HG02759 (cell line): ENCODE results near the gene KCTD6.

ENCODE experiments used
- ATAC-seq: cut with Tn5 transposase; IDR thresholded peaks from one replicate; pipeline ENCODE4 v1.9.1; 2021; ENCODE audit warnings: mild to moderate bottlenecking, moderate library complexity; ENCODE audit not compliant: unreplicated experiment

The KCTD6 gene

DNA sequence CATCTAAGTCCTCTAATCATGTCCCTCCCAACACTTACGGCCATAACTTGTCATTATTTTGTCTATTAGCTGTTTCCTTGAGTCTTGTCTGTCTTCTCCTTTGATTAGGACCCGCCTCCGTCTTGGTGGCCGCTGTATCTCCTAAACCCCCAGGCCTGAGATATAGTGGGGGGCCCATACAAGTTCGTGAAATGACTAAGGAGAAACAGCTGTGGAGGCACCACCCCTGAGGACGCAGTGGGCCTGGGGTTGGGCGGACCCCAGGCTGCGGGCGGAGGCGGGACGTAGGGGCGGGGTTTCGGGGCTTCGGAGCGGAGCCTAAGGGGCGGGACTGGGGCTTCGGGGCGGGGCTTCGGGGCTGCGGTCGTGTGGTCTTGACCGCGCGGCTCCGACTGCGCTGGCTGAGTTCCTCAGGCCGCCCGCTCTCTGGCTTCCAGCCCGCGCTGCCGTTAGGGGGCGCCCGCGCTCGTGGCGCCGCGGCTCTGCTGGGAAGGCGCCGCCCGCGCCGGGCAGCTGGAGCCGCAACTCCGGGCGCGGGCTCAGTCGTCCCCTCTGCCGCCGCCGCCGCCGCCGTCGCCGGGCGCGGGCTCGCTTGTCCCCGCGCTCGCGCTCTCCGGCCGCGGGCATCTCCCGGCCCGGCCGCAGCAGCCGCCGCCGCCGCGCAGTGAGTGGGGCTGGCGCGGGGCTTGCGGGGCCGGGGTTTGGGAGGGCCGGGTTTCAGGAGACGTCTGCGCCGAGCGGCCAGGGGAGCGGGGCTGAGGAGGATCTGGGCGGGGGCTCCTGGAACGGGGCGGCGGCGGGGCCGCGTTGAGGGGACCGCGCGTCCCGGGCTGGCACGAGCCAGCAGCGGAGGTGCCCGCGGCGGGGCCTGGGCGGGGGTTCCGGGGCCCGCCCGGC is at the start of gene KCTD6:
Gene KCTD6, plus strand, starts transcription at position 591 of the 897 bp plus-strand sequence. CDS start 6,660 bp downstream, outside the sequence.
- peak; percentile 96 for ATAC-seq

DNA sequence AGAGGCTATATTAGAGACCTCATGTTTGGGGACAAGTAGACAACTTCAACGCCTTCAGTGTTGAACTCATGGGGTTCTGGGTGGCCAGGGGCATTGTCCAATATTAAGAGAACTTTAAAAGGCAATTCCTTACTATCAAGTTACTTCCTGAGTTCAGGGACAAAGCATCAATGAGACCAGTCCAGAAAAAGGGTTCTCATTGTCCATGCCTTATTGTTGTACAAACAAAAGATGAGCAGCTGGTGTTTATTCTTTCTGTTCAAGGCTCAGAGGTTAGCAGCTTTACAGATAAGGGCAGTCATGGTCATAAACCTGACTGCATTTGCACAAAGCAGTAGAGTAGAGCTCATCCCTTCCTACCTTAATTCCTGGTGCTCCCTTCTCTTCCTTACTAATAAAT is 39.7 kb upstream of the KCTD6 start:
- no peak for ATAC-seq

DNA sequence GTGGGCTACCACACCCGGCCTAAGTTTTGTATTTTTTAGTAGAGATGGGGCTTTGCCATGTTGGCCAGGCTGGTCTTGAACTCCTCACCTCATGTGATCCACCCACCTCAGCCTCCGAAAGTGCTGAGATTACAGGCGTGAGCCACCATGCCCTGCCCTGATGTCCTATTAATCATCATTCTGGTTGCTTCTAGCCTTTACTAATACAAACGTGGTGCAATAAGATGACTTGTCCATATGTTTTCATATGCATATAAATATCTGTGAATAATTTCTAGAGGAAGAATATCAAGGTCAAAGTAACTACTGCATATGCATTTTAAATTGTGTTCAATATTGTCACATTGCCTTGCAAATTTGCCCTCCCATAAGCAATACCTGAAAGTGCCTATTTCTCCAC is 32.7 kb upstream of the KCTD6 start:
- ATAC-seq = no peak

DNA sequence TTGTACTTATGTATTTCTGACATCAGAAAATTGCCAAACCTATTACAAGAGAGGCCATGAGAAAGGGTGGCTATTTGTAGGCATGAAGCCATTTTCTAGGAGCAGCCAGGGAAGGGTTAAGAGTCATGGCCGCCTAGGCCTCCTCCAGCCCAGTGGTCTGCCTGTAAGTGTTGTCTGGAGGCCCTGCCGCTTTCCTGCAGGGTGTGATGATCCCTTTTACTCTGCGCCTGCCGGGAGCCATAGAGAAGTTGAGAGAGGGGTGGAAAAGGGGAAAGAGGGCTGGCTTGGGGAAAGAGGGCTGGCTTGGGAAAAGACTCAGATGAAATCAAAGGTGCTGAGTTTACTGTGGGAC is 29.1 kb upstream of the KCTD6 start:
- ATAC-seq = no peak

DNA sequence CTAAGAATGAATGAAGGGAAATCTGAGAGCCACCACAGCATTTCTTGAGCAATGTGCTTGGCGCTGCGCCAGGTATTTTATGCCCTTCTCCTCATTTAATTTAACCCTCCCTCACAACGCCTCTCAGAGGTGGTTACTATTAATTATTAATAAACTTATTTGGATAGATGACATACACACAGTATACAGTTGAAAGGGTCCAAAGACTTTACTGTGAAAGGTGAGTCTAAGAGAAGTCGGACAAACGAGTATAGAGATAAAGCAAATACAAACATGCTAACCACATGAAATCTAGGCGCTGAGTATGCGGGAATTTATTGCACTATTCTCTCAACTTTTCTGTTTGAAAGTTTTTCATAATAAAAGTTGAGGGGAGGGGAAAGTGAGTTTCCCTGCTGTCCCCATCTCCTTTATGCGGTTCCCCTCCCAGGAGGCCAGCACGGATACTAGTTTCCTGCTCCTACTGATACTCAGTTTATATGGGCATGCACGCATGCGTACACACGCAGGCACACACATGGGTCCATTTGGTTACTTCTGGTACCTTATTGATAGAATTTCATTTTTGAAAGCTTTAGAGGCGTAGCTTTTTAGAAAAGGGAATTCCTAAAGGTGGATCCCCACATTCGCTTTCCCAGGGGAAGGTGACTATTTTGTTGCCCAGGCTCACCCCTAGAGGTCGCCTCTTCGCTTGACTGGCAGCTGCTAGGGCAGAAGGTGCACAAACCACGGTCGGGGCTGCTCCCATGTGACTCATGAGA is 28.5 kb upstream of the KCTD6 start:
- ATAC-seq = peak; percentile 87

DNA sequence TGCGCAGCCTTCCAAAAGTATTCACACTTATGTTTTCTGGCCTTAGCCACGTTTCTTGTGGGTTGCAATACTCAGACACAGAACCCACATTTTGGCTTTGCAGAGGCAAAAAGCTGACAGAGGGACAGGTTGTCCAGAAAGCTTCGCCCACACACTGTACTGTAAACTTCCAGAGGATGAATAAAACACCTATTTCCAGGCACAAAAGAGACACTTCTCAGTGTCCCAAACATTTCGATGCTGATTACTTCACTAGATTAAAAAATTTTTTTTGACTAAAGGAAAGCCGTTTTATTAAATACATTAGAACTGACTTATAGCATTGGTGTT is 28.0 kb upstream of the KCTD6 start:
- ATAC-seq = no peak

DNA sequence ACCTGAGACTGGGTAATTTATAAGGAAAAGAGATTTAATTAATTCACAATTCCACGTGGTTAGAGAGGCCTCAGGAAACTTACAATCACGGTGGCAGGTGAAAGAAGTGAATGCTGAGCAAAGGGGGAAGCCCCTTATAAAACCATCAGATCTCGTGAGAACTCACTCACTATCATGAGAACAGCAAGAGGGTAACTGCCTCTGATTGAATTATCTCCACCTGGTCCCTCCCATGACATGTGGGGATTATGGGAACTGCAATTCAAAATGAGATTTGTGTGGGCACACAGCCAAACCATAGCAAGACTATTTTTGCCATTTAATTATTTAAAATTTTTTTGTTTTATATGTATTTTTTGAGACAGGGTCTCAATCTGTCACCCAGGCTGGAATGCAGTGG is 27.0 kb upstream of the KCTD6 start:
- ATAC-seq = no peak

DNA sequence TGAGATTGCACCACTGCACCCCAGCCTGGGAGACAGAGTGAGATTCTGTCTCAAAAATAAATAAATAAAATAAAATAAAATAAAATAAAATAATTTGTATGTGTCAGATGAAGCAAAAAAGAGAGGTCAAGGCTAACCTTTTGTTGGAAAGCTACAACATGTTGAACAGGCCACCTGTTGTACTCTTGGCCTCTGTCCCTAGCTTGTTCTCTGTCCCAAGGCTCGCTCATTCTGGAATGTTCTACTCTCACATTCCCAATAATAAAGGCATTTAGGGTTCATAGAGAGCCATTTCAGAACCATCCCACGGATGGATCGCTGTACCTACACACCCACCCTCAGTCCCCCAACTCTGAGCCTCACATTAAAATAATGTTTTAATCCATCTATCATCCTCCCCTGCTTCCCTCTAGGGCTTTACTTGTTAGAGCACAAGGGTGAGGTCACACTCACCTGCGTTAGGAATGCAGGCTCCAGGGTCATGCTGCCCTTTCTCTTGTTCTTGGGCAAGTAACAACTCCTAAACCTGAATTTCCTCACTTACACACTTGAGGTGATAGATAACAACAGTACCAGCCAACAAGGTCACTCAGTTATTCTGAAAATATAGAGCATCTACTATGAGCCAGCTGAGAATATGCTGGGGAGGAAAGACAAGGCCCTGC is 24.9 kb upstream of the KCTD6 start:
- no peak for ATAC-seq

DNA sequence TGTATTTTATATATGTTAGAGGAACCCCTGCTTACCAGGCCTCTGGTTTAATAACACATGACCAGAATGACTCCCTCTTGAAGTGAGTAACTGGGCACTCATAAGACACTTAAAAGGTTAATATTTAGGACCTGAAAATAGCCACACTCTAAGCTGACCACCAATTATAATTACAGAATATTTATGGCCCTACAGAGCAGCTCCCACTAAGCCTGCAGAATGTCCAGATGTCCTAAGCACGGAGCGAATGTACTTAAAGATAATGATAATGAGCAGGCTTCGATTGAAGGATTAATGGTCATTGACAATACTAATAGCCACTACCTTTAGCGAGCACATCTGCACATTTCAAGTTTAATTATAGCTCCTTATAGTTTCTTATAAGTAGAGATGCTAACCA is 22.8 kb upstream of the KCTD6 start:
- no peak for ATAC-seq

DNA sequence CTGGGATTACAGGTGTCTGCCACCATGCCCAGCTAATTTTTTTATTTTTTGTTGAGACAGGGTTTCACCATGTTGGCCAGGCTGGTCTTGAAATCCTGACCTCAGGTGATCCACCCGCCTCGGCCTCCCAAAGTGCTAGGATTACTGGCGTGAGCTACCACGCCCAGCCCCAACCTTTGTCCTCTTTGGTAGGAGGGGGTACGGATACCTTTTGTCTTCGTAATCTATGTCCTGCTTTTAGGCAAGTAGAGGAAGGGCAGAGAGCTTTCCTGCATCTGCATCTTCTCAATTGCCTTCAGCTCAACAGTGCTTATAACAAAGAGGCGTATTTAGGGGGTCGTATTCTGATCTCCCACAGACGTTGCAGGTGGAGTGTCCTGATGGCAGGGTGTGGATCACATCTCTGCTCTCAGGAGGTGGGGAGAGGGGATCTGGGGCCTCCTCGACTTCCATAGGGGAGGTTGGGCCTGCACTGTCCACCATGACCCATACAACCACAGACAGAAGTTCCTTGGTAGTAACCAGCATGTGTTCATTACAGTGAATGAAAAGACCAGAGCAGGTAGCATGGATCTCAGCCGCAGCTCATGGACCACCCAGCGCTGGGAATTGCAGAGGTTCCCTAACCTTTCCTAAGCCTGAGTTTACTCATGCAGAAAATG is 21.4 kb upstream of the KCTD6 start:
- ATAC-seq = no peak

DNA sequence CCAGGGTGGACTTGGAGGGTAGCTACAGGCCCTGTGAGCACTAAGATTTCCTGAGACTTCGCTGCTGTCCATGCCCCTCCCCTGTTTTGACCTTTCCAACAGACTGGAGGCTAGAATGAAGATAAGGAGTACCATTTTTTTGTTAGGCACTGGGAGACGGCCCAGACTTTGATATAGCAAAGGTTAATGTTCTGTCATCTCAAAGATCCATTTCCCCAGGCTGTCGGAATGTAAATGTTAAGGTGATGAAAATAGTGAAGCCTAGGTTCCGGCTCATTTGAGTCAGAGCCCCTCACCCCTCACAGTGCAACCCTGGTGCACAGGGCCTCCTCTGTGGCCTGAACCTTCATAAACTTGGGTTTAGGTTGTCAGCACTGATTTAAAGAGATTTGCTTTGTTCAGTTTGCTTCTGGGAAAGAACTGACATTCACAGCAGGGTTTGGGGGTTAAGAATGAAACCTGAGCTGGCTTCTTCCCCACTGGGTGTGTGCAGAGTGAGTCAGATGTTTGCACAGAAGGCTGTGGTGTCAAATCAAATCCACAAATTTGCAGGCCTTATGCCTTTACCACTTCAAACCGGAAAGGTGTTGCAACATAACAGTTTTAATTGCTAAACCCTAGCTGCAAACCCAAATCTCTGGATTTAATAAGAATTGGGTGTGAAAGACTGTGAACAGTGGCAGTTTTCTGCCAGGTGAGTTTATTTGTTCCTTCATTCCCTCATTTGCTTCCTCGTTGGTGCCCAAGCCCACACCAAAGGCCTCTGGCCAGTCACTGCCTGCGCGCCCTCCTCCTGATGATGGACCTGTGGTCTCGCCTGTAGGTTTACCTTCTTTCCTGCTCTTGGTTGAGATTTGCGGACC is 20.6 kb upstream of the KCTD6 start:
- ATAC-seq = no peak

DNA sequence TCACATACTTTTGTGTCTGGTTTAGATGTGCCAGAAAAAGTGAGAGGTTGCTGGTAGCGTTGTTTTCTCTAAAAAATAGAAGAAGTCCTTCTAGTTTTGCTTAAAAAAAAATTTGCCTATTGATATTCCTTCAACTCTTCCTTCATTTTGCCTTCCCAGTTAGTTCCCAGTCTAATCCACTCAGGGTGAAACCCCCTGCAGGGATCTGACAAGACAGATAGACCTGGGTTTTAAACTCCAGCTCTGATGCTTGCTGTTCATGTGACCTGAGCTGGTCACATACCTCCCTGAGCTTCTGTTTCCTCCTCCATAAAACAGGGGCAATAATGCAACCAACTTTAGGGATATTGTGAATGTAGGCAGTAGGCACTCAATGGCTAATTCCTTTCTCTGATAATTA is 18.6 kb upstream of the KCTD6 start:
- ATAC-seq = no peak

DNA sequence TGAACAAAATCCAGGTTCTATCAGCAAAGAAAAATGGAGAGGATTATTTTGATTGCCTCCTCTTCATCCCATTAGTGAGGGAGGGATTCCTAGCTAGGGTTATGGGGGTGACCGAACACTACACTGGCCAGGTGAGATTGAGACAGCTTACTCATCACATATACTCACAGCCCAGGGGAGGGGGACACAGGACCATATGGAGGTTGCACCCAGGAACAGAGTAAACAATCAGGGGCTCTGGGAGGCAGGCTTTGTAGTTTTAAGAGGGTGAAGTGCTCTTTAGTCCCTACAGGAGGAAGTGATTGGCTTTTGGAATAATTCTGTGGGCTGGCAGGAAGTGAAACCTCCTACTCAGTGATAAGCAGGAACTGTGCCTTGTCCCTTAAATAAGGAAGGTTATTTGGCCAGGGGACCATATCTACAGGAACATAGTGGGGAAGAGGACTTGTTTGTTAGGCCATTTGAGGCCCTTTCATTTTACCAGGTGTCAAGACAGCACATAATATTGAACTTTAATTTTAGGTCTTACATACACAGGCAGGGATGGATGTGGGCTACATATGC is 17.5 kb upstream of the KCTD6 start:
- ATAC-seq = no peak

DNA sequence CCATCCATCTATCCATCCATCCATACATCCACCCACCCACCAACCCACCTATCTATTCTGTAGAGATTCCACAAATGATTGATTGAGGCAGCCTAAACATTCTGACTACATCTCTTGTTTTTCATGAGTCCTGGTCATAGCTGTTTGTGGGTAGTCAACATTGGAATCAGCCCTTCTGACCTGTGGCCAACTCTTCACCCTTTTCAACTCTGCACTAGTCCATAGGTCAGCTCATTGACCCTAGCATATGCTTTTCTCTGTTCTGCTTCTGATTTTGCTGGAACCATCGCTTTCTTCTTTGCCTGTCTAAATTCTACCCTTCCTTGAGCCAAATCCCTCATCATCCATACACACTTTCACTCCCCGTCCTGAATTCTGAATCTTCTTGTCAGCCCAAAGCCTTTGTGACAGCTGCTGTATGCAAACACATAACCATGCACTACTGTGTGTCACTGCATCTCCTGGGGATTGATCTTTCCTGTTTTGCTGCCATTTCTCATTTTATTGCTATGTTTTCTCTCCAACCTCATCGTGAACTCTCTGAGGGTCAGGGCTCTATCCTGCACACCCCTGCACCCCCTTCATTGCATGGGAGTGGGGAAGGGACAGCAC is 16.8 kb upstream of the KCTD6 start:
- ATAC-seq = no peak

DNA sequence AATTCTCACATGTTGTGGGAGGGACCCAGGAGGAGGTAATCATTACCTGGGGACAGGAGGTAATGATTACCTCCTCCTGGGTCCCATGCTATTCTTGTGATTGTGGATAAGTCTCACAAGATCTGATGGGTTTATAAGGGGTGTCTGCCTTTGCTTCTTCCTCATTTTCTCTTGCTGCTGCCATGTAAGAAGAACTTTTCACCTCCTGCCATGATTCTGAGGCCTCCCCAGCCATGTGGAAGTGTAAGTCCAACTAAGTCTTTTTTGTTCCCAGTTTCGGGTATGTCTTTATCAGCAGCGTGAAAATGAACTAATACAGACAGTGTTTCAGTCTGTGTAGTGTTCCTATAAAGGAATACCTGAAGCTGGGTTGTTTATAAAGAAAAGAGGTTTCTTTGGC is 13.1 kb upstream of the KCTD6 start:
- ATAC-seq = no peak

DNA sequence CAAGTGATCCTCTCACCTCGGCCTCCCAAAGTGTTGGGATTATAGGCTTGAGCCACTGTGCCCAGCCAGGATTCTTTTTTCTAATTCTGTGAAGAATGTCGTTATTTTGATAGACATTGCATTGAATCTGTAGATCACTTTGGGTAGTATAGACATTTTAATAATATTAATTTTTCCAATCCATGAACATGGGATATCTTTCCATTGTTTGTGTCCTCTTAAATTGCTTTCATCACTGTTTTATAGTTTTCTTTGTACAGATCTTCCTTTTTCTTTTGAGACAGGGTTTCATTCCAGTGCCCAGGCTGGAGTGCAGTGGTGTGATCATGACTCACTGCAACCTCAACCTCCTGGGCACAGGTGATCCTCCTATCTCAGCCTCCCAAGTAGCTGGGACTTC is 11.6 kb upstream of the KCTD6 start:
- ATAC-seq = no peak

DNA sequence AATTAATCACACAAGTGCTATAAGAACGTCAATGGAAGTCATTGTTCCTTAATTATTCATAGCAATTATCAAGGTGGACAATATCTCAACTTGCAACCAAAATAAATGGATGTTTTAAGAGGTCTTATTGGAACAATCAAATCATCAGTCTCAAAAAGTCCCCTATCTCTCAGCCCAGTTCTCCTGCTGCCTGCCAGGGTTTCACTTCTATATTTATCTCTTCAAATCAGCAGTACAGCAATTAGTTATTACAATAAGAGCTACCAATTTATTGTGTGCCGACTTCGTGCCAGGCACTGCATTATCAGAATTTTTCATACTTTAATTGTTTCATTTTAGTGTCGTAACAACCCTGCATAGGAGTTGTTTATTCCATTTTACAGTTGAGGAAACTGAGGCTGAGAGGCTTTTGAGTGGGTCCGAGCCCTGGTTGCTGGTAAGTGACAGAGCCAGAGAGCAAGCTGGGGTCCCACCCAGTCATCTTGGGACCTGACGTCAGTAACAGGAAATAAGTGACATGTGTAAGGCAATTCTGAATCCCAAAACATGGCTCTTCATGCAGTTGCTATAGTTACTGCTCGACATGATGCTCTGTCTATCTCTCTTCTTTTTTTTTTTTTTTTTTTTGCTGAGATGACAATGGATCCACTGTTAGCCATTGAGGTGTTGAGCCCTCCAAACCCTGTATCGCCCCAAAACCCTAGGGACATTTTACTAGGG is 8.8 kb upstream of the KCTD6 start:
- no peak for ATAC-seq

DNA sequence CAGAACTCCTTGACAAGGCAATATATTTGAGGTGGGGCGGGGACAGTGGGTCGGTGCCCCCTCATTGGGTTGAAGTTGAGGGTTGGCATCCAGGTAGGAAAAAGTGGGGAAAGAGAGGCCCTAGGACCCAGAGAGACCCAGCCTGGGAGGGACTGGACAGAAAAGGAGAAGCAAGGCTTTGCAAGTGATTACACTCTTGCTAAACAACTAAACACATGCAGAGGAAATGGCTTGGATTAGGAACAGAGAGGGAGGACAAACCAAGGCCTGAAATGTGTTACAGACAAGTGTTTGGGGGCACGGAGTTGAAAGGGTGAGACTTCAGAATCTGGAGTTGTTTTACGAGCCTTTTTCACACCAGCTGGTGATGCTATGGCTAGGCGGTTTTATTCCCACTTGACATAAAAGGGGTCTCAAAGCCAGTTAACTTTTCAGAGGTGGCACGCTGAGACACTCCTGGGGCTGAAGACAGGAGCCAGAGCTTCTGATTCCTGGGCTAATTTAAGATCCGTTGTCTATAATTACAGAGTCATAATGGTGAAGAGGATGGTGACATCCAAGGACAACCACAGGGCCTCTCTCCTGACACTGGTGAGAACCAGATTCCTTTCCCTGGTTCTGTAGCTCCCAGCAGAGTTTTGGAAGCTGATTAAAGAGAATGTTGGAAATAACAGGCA is 7.7 kb upstream of the KCTD6 start:
- ATAC-seq = no peak

DNA sequence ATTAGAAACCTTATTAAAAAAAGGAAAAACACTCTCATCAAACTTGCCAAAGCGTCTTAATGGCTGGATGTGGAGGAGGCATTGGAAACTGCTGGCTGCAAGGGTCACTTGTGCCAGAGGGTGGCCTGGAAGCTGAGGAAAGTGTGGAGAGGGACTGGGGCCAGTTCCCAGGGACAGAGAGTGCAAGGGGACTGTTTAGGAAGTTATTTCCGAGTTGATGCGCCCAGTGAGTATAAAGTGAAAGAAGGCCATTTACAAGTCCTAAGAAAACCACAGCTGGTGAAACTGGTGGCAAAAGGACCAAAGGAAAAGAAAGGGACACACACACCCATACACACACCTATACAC is 7.2 kb upstream of the KCTD6 start:
- no peak for ATAC-seq
